CD4-positive, alpha-beta T cell (primary cell): ENCODE measurements around the gene SESN3. TPM values are rescaled to one million over a fixed set of nuclear protein-coding genes. Genes with fewer than 3 reads are reported as not detected.

Experiments used
- ATAC-seq: fragments of 200-7000 bp; cut with Tn5 transposase; one replicate; pipeline ENCODE4 v1.10.0; 2022; ENCODE audit warnings: mild to moderate bottlenecking; ENCODE audit not compliant: poor library complexity
- CTCF ChIA-PET: fragments of 350-600 bp; sonication (Branson Sonifier 250); formaldehyde crosslinking; loops from one replicate; lab custom pipeline; 2021; ENCODE audit warnings: antibody characterized with exemption, inconsistent platforms; lab: Charles Lee
- POLR2A ChIA-PET: fragments of 350-600 bp; sonication (Branson Sonifier 250); formaldehyde crosslinking; loops from one replicate; lab custom pipeline; 2021; ENCODE audit warnings: antibody characterized with exemption, inconsistent platforms; lab: Charles Lee
- DNase-seq, 14 experiments: peaks; one replicate each; pipeline ENCODE4 v3.0.0-alpha.2; 2013 to 2020; ENCODE audit warnings: mixed read lengths in 2 of 14
- H3K27ac ChIP-seq, 2 donors: one replicate each; pipeline versions ENCODE4 v1.5.1 to v1.7.0; 2013; ENCODE audit warnings: low read length in 2 of 2, low read depth in 1 of 2, mild to moderate bottlenecking in 1 of 2
- H3K27me3 ChIP-seq, 2 experiments: 1 replicate in 1 of 2; 2 replicates in 1 of 2; pipeline versions ENCODE4 v1.6.1 to v1.7.0; 2013; ENCODE audit warnings: low read length in 2 of 2, control low read depth in 1 of 2, mild to moderate bottlenecking in 1 of 2, moderate library complexity in 1 of 2; ENCODE audit not compliant: insufficient read depth in 2 of 2, control insufficient read depth in 1 of 2
- H3K36me3 ChIP-seq: one replicate; pipeline ENCODE4 v1.6.1; 2013; ENCODE audit warnings: low read length, control low read depth; ENCODE audit not compliant: insufficient read depth
- H3K4me1 ChIP-seq: one replicate; pipeline ENCODE4 v1.6.1; 2013; ENCODE audit warnings: low read length, control low read depth; ENCODE audit not compliant: insufficient read depth
- H3K4me3 ChIP-seq: one replicate; pipeline ENCODE4 v1.5.1; 2013; ENCODE audit warnings: mild to moderate bottlenecking, low read length, moderate library complexity
- H3K9me3 ChIP-seq, 2 experiments: 1 replicate in 1 of 2; 2 replicates in 1 of 2; pipeline versions ENCODE4 v1.6.1 to v1.7.0; 2013; ENCODE audit warnings: low read length in 2 of 2, mild to moderate bottlenecking in 2 of 2, control low read depth in 1 of 2, moderate library complexity in 1 of 2; ENCODE audit not compliant: control insufficient read depth in 1 of 2, insufficient read depth in 1 of 2
- H3K27ac Mint-ChIP-seq: one replicate; pipeline ENCODE4 v1.8.0; 2020; ENCODE audit warnings: mixed read lengths
- H3K27me3 Mint-ChIP-seq: one replicate; pipeline ENCODE4 v1.8.0; 2021; ENCODE audit warnings: mixed read lengths
- H3K36me3 Mint-ChIP-seq: one replicate; pipeline ENCODE4 v1.8.0; 2021; ENCODE audit warnings: low read depth, mixed read lengths
- H3K4me1 Mint-ChIP-seq: one replicate; pipeline ENCODE4 v1.8.0; 2021; ENCODE audit warnings: low read depth, mixed read lengths
- H3K4me3 Mint-ChIP-seq: one replicate; pipeline ENCODE4 v1.8.0; 2020; ENCODE audit warnings: mild to moderate bottlenecking, mixed read lengths
- H3K9me3 Mint-ChIP-seq: one replicate; pipeline ENCODE4 v1.8.0; 2020; ENCODE audit warnings: mixed read lengths
- intact Hi-C, 2 experiments: fragments of 100-400 bp; cut with DNase I in 1 of 2; cut with micrococcal nuclease in 1 of 2; formaldehyde crosslinking; loops; one replicate each; pipeline versions ENCODE4 v1.15.1 to v1.9.0; 2023 to 2025; cut with DNase I, micrococcal nuclease
- total RNA-seq, 174 experiments: library from RNA in 2 of 174; stranded (reverse) in 2 of 174; gene quantifications; one replicate each; pipeline ENCODE4 v1.2.3 and lab custom pipeline; 2021 to 2026
- TF ChIP-seq, protein P1 (sequence below): fragments of 200-600 bp; IDR thresholded peaks from one replicate; pipeline ENCODE4 v1.8.0; 2022; ENCODE audit warnings: antibody characterized with exemption, mild to moderate bottlenecking

The SESN3 gene
- total RNA-seq, 2 experiments from 2014 or later = 63.9 to 69.1 TPM

DNA sequence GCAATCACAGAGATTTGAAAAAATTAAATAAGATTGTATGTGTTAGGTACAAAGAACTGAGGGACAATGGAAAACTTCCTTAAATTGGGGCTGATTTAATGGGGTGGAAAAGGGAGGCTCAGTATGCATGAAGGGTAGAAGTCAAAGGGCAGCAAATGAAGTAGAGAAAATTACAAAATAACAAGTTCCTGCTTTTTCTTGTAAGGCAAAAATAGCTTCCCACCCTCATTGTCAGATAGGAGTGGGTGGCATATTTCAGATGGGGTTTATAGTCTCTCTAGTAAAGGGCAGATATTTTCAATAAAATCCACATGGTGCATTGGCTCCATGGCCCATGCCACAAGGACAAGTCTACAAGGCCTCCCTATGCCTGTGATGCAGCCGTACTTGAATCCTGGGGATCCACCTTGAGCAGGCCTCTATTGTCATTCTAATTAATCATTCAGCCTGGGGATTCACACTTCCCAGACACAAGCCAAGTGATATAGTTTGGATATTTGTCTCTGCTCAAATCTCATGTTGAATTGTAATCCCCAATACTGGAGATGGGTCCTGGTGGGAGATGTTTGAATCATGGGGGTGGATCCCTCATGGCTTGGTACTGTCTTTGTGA is 36.7 kb upstream of the SESN3 start:
- Histone ChIP-seq H3K9me3 (no peaks in the 10 kb centered on the region), H3K27me3 (no peaks in the 10 kb centered on the region), H3K36me3 (no peaks in the 10 kb centered on the region), H3K27ac (no peak overlapping the region), H3K4me1 (no peaks in the 10 kb centered on the region), H3K4me3 (no peak overlapping the region)
- ChIA-PET CTCF (interaction anchor here (0.6 kb wide), 1 partner anchor 662 kb away, joined by 4 read pairs; no protein-coding TSS in a partner anchor), POLR2A (interaction anchor here (1.0 to 1.2 kb wide), 2 partner anchors 13 to 522 kb away, joined by 3 to 4 read pairs; partner anchors contain the start of genes CEP57 and FAM76B)
- TF ChIP-seq, protein P1, sequence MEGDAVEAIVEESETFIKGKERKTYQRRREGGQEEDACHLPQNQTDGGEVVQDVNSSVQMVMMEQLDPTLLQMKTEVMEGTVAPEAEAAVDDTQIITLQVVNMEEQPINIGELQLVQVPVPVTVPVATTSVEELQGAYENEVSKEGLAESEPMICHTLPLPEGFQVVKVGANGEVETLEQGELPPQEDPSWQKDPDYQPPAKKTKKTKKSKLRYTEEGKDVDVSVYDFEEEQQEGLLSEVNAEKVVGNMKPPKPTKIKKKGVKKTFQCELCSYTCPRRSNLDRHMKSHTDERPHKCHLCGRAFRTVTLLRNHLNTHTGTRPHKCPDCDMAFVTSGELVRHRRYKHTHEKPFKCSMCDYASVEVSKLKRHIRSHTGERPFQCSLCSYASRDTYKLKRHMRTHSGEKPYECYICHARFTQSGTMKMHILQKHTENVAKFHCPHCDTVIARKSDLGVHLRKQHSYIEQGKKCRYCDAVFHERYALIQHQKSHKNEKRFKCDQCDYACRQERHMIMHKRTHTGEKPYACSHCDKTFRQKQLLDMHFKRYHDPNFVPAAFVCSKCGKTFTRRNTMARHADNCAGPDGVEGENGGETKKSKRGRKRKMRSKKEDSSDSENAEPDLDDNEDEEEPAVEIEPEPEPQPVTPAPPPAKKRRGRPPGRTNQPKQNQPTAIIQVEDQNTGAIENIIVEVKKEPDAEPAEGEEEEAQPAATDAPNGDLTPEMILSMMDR = no peak
- no peak for DNase-seq
- no peaks in the 10 kb centered on the region for H3K36me3 Mint-ChIP-seq
- H3K4me3 Mint-ChIP-seq = no peak overlapping the region
- no peak overlapping the region for H3K27ac Mint-ChIP-seq
- intact Hi-C loops = no loop called here
- ATAC-seq = no peak
- peaks cover 11% of the 10 kb centered on the region for H3K4me1 Mint-ChIP-seq
- H3K27me3 Mint-ChIP-seq = no peaks in the 10 kb centered on the region
- no peaks in the 10 kb centered on the region for H3K9me3 Mint-ChIP-seq

DNA sequence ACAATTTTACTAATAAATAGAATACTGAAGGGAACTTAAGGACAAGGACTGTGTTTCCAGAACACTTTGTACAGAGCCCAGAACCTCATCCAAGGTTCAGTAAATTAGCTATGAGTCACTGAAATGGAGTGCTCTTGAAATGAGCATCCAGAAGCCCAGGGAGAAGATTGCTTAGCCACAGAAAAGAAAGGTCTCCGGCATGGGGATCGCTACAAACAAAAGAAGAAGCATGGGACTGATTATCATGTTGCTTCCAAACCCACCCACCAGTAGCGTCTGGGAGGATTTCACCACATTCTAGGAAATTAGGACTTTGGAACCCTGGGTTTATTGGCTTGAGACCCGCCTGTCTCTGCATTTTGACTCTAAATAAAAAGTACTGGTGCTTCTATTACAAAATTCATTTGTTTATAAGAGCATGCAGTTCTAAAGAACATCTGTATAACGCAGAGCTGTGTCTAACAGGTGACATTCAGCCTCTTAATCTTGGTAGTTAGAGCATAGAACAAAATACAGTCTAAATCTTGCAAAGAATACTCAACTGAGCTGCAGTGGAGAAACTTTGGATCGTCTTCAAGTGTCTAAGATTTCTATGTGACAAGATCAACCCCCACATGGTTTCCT is 35.9 kb upstream of the SESN3 start:
- no peaks in the 10 kb centered on the region for H3K36me3 ChIP-seq
- ChIA-PET POLR2A (interaction anchor here (1.0 to 1.2 kb wide), 2 partner anchors 12 to 523 kb away, joined by 3 to 4 read pairs; partner anchors contain the start of genes CEP57 and FAM76B), CTCF (interaction anchor here (0.7 kb wide), 1 partner anchor 24 kb away, joined by 3 read pairs; no protein-coding TSS in a partner anchor)
- H3K4me1 Mint-ChIP-seq = peaks cover 11% of the 10 kb centered on the region
- no peak overlapping the region for H3K27ac ChIP-seq
- ATAC-seq = no peak
- H3K4me1 ChIP-seq = no peaks in the 10 kb centered on the region
- H3K9me3 Mint-ChIP-seq = no peaks in the 10 kb centered on the region
- no peaks in the 10 kb centered on the region for H3K9me3 ChIP-seq
- DNase-seq = no peak
- no peak overlapping the region for H3K4me3 Mint-ChIP-seq
- no peaks in the 10 kb centered on the region for H3K36me3 Mint-ChIP-seq
- TF ChIP-seq, protein P1 = no peak
- H3K27me3 ChIP-seq = no peaks in the 10 kb centered on the region
- no peak overlapping the region for H3K4me3 ChIP-seq
- no peak overlapping the region for H3K27ac Mint-ChIP-seq
- no peaks in the 10 kb centered on the region for H3K27me3 Mint-ChIP-seq
- intact Hi-C loops = no loop called here

- Histone ChIP-seq H3K36me3 (no peaks in the 10 kb centered on the region), H3K4me1 (no peaks in the 10 kb centered on the region), H3K27me3 (no peaks in the 10 kb centered on the region), H3K9me3 (no peaks in the 10 kb centered on the region), H3K27ac (no peak overlapping the region), H3K4me3 (no peak overlapping the region)
- ATAC-seq = no peak
- TF ChIP-seq, protein P1 = no peak
- intact Hi-C loops = loop anchor here in 1 of 2 experiments (2.0 kb wide), 1 partner anchor 16 kb away; no protein-coding TSS in a partner anchor
- Mint-ChIP-seq H3K36me3 (no peaks in the 10 kb centered on the region), H3K4me1 (peaks cover 11% of the 10 kb centered on the region), H3K27ac (no peak overlapping the region), H3K9me3 (no peaks in the 10 kb centered on the region), H3K27me3 (no peaks in the 10 kb centered on the region), H3K4me3 (no peak overlapping the region)
- POLR2A ChIA-PET = interaction anchor here (0.7 kb wide), 1 partner anchor 15 kb away, joined by 3 read pairs; no protein-coding TSS in a partner anchor
- CTCF ChIA-PET = no interaction called here
- no peak for DNase-seq
These were observed 33.9 kb upstream of the SESN3 start for GRCh38 chr11:95264881-95265280.
